ENCODE results near the gene POU2F1.

Gene POU2F1

DNA sequence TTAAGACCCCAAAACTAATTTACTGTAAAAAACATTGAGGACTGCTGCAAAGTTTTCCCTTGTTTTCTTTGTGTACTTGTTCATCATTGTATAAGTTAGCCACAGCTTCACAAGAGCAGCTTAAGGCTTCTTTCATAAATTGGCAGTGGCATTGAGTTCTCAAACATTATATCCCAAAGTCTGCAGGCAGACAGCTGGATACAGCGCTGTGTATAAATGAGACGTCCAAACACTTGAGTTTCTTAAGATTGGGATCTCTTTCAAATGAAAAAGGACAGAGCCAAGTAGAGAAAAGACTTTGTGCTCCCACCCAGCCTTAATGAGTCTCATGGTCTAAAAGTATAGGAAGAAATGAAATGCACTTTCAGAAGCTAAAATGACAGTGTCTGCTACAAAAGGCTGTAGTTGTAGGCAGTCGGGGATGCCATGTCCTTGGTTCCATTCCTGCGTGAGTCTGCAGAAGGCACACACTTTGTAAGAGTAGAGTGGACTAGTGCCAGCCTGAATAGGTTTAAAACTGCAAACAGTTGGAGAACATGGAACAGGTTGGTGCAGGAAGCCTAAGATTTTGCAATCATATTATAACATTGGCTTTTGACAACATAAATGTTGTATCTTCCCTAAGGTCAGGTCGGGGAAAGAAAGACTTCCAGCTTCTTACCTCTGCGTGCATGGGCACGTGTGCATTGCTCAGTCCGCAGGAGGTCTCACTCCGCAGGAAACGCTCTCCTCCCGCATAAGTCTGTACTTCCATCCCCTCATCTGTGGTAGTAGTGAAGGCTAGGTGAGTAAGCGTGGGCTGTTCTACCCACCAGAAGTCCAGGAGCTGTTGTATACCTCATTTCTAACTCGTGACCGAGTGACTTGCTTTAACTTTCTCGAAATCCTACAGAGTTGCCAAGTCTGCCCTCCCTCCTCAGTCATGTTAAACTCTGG is 203.3 kb downstream of the POU2F1 start:
- DNase-seq (ENCODE audit: low read depth): no peak

GRCh38 chr1:167425482-167425881 is 204.8 kb downstream of the POU2F1 start:
- no peak for DNase-seq (ENCODE audit: low read depth)

DNA sequence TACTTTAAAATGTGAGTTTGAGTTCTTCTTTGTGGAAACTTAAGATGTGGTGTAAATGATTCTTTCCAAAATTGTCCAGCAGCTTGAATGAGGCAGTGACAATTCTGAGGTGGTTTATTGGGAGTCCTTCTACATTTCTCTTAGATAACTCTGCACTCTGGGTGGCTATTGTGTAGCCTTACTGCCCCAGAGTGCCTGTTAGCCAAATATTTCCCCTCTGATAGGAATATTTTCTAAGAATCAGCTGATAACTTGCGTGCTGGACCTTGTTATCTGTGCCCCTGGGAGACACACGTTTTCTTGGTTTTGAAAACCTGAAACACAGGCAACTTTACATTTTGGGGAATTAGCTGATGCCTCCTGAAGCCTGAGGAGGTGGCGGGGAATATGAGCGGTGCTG is 206.0 kb downstream of the POU2F1 start:
- DNase-seq (ENCODE audit: low read depth): no peak

GRCh38 chr1:167427848-167428247 is 207.2 kb downstream of the POU2F1 start:
- no peak for DNase-seq (ENCODE audit: low read depth)

DNA sequence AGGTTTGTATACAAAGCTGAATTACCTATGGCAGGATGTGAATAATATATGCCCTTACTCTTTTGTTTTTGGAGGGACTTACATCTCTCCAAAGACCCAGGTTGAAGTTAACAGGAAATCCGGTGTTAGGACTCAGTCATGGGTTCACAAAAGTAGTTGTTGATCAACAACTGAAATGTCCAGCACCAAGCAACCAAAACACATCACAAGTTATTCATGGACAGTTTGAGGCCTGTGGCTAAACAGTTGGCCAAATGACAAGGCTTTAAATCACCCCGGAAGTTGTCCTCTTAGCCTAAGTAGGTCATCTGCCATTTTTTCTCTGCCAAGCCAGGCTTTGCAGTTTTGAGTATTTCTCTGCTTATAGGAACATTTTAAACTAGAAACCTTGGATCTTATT is 207.7 kb downstream of the POU2F1 start:
- no peak for DNase-seq (ENCODE audit: low read depth)

- DNase-seq (ENCODE audit: low read depth): no peak
Measured at GRCh38 chr1:167429612-167430011, 208.9 kb downstream of the POU2F1 start.

GRCh38 chr1:167430134-167430848 is 209.6 kb downstream of the POU2F1 start:
- no peak for DNase-seq (ENCODE audit: low read depth)

- no peak for DNase-seq (ENCODE audit: low read depth)
Measured at GRCh38 chr1:167430849-167431242, 210.2 kb downstream of the POU2F1 start.

- DNase-seq (ENCODE audit: low read depth): no peak
Measured at GRCh38 chr1:167431261-167431908, 210.7 kb downstream of the POU2F1 start.

DNA sequence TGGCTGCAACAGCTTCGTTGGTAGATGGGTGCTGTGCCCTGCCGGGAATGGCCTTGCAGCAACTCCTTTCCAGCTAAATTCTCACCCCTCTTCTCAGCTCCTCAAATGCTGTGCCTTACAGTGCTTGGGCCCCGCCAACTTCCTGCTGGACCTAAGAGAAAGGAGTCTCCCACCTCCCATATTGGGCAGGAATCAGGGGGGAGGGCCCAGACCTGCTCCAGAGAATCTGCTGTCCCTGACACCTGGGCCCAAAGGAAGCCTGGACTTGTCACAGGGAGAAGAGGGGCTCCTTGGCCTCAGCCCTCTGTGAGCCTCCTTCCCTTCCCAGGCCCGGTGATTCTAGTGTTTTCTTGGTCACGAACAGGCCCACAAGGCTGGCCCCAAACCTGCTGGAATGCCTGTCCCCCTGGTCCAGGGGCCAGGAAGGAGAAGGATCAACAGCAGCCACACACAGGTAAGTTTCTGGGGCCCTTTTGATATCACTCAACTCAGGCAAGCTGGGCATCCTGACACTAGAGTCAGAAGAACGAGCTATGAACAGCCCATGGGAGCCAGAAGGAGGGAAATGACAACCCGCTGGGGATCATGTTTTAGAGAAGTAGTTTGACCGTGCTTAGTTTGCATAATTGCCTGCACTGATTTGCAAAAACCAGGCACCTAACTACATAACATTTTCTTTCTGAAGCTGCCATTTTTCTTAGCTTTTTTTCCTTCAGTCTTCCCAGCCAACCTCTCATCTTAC is 211.4 kb downstream of the POU2F1 start:
- no peak for DNase-seq (ENCODE audit: low read depth)

DNA sequence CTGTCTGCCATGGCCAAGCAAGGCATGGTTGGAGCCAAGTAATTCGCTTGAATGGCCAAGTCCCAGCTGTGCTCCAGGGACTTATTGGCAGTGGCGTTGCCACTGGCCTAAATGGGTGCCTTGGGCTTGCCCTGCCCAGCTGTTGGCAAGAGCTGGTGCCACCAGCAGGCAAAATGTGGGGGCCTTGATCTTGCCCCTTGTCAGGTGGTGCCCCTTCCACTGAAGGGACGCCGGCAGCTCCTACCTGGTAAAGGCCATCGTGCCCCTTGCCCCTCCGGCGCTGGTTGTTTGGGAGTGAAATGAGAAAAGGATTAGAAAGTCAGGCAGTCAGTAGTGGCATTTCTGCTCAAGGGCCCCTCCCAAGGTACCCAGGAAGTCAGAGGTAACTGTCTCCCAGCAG is 212.1 kb downstream of the POU2F1 start:
- DNase-seq (ENCODE audit: low read depth): no peak

GRCh38 chr1:167433884-167434283 is 213.2 kb downstream of the POU2F1 start:
- no peak for DNase-seq (ENCODE audit: low read depth)

DNA sequence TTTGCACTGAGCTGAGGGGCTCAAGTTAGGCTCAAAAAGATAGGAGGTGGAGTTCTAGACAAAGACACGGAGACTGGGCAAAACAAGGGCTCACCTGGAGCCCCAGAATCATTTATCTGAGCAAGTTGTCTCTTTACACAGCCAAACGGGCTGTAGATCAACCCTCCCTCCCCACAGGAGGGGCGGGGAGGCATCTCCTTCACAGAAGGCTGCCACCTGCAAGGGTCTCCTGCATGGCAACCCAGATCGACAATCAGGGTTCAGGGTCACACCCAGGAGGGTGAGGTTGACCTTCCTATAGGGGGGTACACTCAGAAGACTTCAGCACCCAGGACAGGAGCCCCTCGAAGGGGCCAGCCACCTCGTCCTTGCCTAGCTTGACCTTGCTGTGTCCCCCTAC is 213.6 kb downstream of the POU2F1 start:
- DNase-seq (ENCODE audit: low read depth): no peak

GRCh38 chr1:167435484-167435883 is 214.8 kb downstream of the POU2F1 start:
- no peak for DNase-seq (ENCODE audit: low read depth)

- no peak for DNase-seq (ENCODE audit: low read depth)
Measured at GRCh38 chr1:167438171-167439138, 217.8 kb downstream of the POU2F1 start.

DNA sequence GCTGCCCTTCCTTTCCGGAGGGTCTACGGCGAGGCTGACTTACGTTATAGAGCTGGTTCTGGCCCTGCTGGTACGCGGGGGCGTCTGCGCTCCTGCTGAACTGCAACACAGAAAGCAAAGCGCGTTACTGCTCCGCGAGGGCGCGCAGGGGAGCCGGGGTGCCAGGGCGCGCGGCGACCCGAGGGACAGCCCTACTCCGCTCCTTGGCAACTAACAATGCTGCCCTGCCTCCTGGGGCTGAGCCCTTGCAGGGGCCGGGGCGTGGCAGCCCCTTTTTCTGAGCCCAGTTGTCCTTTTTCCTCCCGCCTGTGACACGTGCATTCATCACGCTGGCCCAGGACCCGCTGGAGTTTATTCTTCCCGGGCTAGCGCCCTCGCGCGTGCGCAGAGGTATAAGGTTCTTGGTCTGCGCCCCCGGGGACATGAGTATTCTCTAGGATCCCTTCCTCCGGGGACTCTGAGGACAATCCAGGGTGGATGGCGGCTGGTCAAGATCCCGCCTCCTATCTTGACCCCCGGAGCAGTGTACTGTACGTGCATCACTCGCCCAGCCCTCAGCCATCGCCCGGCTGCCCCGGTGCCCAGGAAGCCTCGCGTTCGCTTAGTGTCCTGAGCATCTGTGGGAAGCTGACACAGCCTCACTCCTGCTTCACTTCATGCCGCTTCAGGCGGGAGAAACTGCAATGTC is 218.8 kb downstream of the POU2F1 start:
- DNase-seq (ENCODE audit: low read depth): no peak

- no peak for DNase-seq (ENCODE audit: low read depth)
Measured at GRCh38 chr1:167440345-167440744, 219.7 kb downstream of the POU2F1 start.

DNA sequence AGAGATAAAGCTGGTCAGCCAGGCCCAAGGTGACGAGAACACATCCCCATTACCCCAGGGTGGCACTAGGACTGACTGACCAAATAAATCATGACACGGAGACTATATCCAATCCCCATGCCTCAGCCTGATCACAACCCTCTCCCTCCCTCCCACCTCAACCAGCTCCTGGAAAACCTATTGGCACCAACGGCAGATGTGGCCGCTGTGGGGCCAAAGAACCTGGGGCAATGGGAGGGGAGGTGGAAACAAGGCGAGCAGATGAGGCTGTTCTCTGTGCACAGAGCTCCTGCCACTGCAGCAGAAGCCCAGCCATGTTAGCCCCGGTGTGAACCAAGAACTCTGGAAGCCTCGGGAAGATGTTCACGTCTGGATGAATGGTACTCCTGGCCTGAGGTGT is 220.1 kb downstream of the POU2F1 start:
- no peak for DNase-seq (ENCODE audit: low read depth)

- DNase-seq (ENCODE audit: low read depth): no peak
Measured at GRCh38 chr1:167441222-167441621, 220.5 kb downstream of the POU2F1 start.

DNA sequence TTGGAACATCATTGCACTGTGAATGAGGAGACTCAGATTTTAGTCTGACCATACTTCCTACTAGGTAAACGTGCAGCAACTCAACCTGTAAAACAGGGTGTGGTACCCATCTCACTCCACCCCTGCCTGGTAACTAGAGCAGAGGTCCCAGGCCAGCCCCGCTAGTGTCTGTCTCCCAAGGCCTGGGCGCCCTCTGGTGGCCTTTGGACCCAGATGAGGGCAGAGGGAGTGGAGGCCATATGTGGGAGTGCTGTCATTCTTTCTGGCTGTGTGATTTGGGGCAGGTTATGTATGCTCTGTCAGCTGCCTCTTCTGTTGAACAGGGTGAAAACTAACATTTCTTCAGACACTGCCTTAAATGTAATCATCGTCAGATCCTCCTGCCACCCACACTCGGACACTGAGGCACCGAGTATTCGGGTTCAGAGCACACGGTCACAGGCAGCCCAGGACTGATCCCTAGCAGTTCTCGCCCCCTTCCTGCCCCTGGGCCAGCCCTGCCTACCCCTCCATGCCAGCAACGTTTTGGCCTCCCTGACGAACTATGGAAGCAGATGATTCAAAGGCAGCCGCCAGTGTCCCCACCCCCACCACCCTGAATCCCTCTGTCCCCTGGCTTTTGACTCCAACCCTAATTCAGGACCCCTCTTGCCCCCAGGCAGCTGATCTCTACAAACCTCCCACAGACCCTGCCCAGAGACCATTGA is 221.6 kb downstream of the POU2F1 start:
- peak; percentile 87 for DNase-seq (ENCODE audit: low read depth)

All from stimulated activated CD4-positive, alpha-beta T cell treated with anti-CD3 and anti-CD28 coated beads, Interleukin-2, amount 100 ng/mL, for 4 hours (primary cell).